SU-DHL-6 (cell line): ENCODE results near the gene TANC1.

Source experiments
- EZH2phosphoT487 ChIP-seq: fragments of 200-600 bp; sonication (generic), shearing (Covaris generic); conservative IDR thresholded peaks from 2 replicates; pipeline ENCODE4 v1.6.1; 2018; ENCODE audit warnings: mild to moderate bottlenecking, antibody characterized with exemption, low read length, moderate library complexity, mixed read lengths
- TF ChIP-seq, protein P1 (sequence below): fragments of 200-600 bp; sonication (generic); IDR thresholded peaks from one replicate; pipeline ENCODE4 v1.5.1; 2017; ENCODE audit warnings: antibody characterized with exemption, mild to moderate bottlenecking, low read length, moderate library complexity; ENCODE audit not compliant: insufficient read depth, poor library complexity, severe bottlenecking

- TF ChIP-seq, protein P1, sequence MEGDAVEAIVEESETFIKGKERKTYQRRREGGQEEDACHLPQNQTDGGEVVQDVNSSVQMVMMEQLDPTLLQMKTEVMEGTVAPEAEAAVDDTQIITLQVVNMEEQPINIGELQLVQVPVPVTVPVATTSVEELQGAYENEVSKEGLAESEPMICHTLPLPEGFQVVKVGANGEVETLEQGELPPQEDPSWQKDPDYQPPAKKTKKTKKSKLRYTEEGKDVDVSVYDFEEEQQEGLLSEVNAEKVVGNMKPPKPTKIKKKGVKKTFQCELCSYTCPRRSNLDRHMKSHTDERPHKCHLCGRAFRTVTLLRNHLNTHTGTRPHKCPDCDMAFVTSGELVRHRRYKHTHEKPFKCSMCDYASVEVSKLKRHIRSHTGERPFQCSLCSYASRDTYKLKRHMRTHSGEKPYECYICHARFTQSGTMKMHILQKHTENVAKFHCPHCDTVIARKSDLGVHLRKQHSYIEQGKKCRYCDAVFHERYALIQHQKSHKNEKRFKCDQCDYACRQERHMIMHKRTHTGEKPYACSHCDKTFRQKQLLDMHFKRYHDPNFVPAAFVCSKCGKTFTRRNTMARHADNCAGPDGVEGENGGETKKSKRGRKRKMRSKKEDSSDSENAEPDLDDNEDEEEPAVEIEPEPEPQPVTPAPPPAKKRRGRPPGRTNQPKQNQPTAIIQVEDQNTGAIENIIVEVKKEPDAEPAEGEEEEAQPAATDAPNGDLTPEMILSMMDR: no peak
- no peak for TF ChIP-seq EZH2phosphoT487
Observed at GRCh38 chr2:159168707-159169106, 200.3 kb downstream of the TANC1 start.
